ENCODE data around the gene HES2.

GRCh38 chr1:6447016-6447817 lies 27.5 kb upstream of the HES2 start:
- no peak for TF ChIP-seq POLR2A (IDR thresholded peaks at IDR 0.05)
- no peak for TF ChIP-seq CTCF (IDR thresholded peaks at IDR 0.05)

Data from lower leg skin (tissue), 3 donors.